GM23338 (cell line): ENCODE results near the gene SLC23A1. TPM values are rescaled to one million over a fixed set of nuclear protein-coding genes. Genes with fewer than 3 reads are reported as not detected.

ENCODE experiments used
- ATAC-seq: fragments of 200-7000 bp; cut with Tn5 transposase; 3 replicates; pipeline ENCODE4 v1.9.1; 2020
- DNase-seq: peaks from one replicate; pipeline ENCODE4 v3.0.0-alpha.2; 2015; ENCODE audit warnings: low spot score
- H2AFZ ChIP-seq: fragments of 200-600 bp; sonication (generic); 2 replicates; pipeline ENCODE4 v1.8.0; 2016; ENCODE audit warnings: antibody characterized with exemption, mild to moderate bottlenecking, moderate library complexity
- H3F3A ChIP-seq: fragments of 200-600 bp; sonication (generic); replicated peaks from 2 replicates; pipeline ENCODE4 v1.8.0; 2017; ENCODE audit warnings: antibody characterized with exemption, mixed run types, low read depth
- H3K27ac ChIP-seq: fragments of 200-600 bp; sonication (generic); 2 replicates; pipeline ENCODE4 v1.6.1; 2016; ENCODE audit warnings: low read depth
- H3K27me3 ChIP-seq: fragments of 200-600 bp; sonication (generic); 2 replicates; pipeline ENCODE4 v1.8.0; 2016; ENCODE audit warnings: mild to moderate bottlenecking, mixed run types, moderate library complexity; ENCODE audit not compliant: insufficient read depth
- H3K36me3 ChIP-seq: fragments of 200-600 bp; sonication (generic); 2 replicates; pipeline ENCODE4 v1.8.0; 2016; ENCODE audit warnings: mild to moderate bottlenecking; ENCODE audit not compliant: insufficient read depth
- H3K4me1 ChIP-seq: fragments of 200-600 bp; sonication (generic); 2 replicates; pipeline ENCODE4 v1.8.0; 2016; ENCODE audit warnings: mild to moderate bottlenecking, moderate library complexity; ENCODE audit not compliant: insufficient read depth
- H3K4me2 ChIP-seq: fragments of 200-600 bp; sonication (generic); 2 replicates; pipeline ENCODE4 v1.7.1; 2017; ENCODE audit warnings: mixed run types
- H3K4me3 ChIP-seq: fragments of 200-600 bp; sonication (generic); 2 replicates; pipeline ENCODE4 v1.6.1; 2016; ENCODE audit warnings: mixed run types
- H3K79me2 ChIP-seq: fragments of 200-600 bp; sonication (generic); replicated peaks from 2 replicates; pipeline ENCODE4 v1.8.0; 2017; ENCODE audit warnings: mild to moderate bottlenecking; ENCODE audit not compliant: insufficient read depth
- H3K9me2 ChIP-seq: fragments of 200-600 bp; sonication (generic); 2 replicates; pipeline ENCODE4 v1.8.0; 2017; ENCODE audit not compliant: insufficient read depth
- H4K20me1 ChIP-seq: fragments of 200-600 bp; sonication (generic); replicated peaks from 2 replicates; pipeline ENCODE4 v1.8.0; 2017; ENCODE audit warnings: mild to moderate bottlenecking; ENCODE audit not compliant: insufficient read depth
- H3K27ac Mint-ChIP-seq: 2 replicates; pipeline ENCODE4 v1.8.0; 2020; ENCODE audit warnings: inconsistent platforms, mild to moderate bottlenecking, moderate library complexity, mixed read lengths
- H3K27me3 Mint-ChIP-seq: 3 replicates; pipeline ENCODE4 v1.8.0; 2022; ENCODE audit warnings: low read depth, mild to moderate bottlenecking, moderate library complexity, mixed read lengths, inconsistent platforms; ENCODE audit not compliant: insufficient read depth, poor library complexity
- H3K36me3 Mint-ChIP-seq: 3 replicates; pipeline ENCODE4 v1.8.0; 2021; ENCODE audit warnings: low read depth, mild to moderate bottlenecking, inconsistent platforms, moderate library complexity, mixed read lengths
- H3K4me1 Mint-ChIP-seq: 3 replicates; pipeline ENCODE4 v1.8.0; 2020; ENCODE audit warnings: mild to moderate bottlenecking, inconsistent platforms, mixed read lengths
- H3K4me3 Mint-ChIP-seq: 3 replicates; pipeline ENCODE4 v1.8.0; 2021; ENCODE audit warnings: moderate library complexity, mild to moderate bottlenecking, inconsistent platforms, mixed read lengths
- H3K9me3 Mint-ChIP-seq: 3 replicates; pipeline ENCODE4 v1.8.0; 2020; ENCODE audit warnings: moderate library complexity, mild to moderate bottlenecking, inconsistent platforms, mixed read lengths
- CREB1 ChIP-seq: fragments of 250-450 bp; sonication (Bioruptor Pico); IDR thresholded peaks from 2 replicates; pipeline ENCODE4 v1.5.0; 2020; ENCODE audit warnings: low read depth, mild to moderate bottlenecking, moderate library complexity
- EZH2 ChIP-seq: fragments of 200-600 bp; sonication (generic); IDR thresholded peaks from one replicate; pipeline ENCODE4 v1.8.0; 2017; ENCODE audit warnings: antibody characterized with exemption, mild to moderate bottlenecking, low read depth; ENCODE audit not compliant: unreplicated experiment
- JUNB ChIP-seq: IDR thresholded peaks from one replicate; pipeline ENCODE4 v1.6.1; 2016; ENCODE audit warnings: antibody characterized with exemption; ENCODE audit not compliant: unreplicated experiment
- NANOG ChIP-seq: IDR thresholded peaks from 2 replicates; pipeline ENCODE4 v1.6.1; 2016; ENCODE audit warnings: antibody characterized with exemption, borderline replicate concordance
- STAT1 ChIP-seq: IDR thresholded peaks from one replicate; pipeline ENCODE4 v1.6.1; 2016; ENCODE audit warnings: antibody characterized with exemption; ENCODE audit not compliant: unreplicated experiment
- ZNF114 ChIP-seq: fragments of 250-450 bp; sonication (Bioruptor Pico); IDR thresholded peaks from 2 replicates; pipeline ENCODE4 v1.5.0; 2020; ENCODE audit warnings: mild to moderate bottlenecking, moderate library complexity
- ZNF331 ChIP-seq: fragments of 250-450 bp; sonication (Bioruptor Pico); IDR thresholded peaks from 2 replicates; pipeline ENCODE4 v1.5.0; 2020; ENCODE audit warnings: low read depth, mild to moderate bottlenecking, moderate library complexity
- polyA plus RNA-seq: library from polyadenylated mRNA; unstranded; fragments of >200 nt; fragmentation: Nextera tagmentation; extraction: Ambion mirVana; gene quantifications from 2 replicates; pipeline ENCODE4 v1.2.1, GENCODE V29; 2016
- total RNA-seq: library from RNA; depleted of rRNA; stranded (reverse); fragments of >200 nt; shearing (Covaris generic); gene quantifications from 2 replicates; pipeline ENCODE4 v1.2.3, GENCODE V29; 2014
- TF ChIP-seq, protein P1 (sequence below): IDR thresholded peaks from 2 replicates; pipeline ENCODE4 v1.6.1; 2016; ENCODE audit warnings: antibody characterized with exemption
- TF ChIP-seq, protein P2 (sequence below): IDR thresholded peaks from one replicate; pipeline ENCODE4 v1.6.1; 2018; ENCODE audit warnings: antibody characterized with exemption; ENCODE audit not compliant: unreplicated experiment
- TF ChIP-seq, protein P3 (sequence below): fragments of 250-450 bp; sonication (Bioruptor Pico); IDR thresholded peaks from 2 replicates; pipeline ENCODE4 v1.5.0; 2020; ENCODE audit warnings: mild to moderate bottlenecking, moderate library complexity

The SLC23A1 gene
- total and polyA plus RNA-seq, 2 experiments from 2014 or later: 0.29 TPM; not detected in 1

DNA sequence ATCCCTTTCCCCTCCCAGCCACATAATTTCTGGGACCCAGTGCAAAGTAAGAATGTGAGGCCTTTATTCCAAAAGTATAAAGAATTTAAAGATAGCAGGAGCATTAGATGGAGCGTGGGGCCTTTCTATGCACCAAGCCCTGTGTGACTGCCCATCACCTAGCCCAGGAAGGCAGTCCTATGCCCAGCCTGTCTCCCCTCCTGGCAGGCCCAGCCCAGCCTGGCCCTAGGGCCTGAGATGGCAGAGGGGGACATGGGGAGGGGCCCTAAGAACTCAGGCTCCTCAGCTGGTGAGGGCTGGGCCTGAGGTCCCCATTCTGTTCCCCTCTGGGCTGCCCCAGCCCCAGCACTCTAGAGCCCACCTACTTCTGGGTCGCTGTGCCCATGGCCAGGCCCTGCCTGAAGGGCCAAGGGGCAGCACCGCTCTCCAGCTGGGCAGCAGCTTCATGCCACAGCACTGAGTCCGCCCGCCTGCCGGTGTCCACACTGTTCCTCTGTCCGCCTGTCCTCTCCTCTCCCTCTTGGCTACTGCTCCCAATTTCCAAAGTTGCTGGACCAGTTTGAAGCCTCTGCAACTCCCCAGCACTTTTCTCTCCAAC, 995 bp upstream of the SLC23A1 start (continued):
- no peak for TF ChIP-seq ZNF331
- no peak for TF ChIP-seq EZH2
- TF ChIP-seq, protein P1, sequence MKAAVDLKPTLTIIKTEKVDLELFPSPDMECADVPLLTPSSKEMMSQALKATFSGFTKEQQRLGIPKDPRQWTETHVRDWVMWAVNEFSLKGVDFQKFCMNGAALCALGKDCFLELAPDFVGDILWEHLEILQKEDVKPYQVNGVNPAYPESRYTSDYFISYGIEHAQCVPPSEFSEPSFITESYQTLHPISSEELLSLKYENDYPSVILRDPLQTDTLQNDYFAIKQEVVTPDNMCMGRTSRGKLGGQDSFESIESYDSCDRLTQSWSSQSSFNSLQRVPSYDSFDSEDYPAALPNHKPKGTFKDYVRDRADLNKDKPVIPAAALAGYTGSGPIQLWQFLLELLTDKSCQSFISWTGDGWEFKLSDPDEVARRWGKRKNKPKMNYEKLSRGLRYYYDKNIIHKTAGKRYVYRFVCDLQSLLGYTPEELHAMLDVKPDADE: no peak
- no peak for TF ChIP-seq STAT1
- TF ChIP-seq, protein P2, sequence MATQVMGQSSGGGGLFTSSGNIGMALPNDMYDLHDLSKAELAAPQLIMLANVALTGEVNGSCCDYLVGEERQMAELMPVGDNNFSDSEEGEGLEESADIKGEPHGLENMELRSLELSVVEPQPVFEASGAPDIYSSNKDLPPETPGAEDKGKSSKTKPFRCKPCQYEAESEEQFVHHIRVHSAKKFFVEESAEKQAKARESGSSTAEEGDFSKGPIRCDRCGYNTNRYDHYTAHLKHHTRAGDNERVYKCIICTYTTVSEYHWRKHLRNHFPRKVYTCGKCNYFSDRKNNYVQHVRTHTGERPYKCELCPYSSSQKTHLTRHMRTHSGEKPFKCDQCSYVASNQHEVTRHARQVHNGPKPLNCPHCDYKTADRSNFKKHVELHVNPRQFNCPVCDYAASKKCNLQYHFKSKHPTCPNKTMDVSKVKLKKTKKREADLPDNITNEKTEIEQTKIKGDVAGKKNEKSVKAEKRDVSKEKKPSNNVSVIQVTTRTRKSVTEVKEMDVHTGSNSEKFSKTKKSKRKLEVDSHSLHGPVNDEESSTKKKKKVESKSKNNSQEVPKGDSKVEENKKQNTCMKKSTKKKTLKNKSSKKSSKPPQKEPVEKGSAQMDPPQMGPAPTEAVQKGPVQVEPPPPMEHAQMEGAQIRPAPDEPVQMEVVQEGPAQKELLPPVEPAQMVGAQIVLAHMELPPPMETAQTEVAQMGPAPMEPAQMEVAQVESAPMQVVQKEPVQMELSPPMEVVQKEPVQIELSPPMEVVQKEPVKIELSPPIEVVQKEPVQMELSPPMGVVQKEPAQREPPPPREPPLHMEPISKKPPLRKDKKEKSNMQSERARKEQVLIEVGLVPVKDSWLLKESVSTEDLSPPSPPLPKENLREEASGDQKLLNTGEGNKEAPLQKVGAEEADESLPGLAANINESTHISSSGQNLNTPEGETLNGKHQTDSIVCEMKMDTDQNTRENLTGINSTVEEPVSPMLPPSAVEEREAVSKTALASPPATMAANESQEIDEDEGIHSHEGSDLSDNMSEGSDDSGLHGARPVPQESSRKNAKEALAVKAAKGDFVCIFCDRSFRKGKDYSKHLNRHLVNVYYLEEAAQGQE: no peak
- TF ChIP-seq NANOG: no peak

DNA sequence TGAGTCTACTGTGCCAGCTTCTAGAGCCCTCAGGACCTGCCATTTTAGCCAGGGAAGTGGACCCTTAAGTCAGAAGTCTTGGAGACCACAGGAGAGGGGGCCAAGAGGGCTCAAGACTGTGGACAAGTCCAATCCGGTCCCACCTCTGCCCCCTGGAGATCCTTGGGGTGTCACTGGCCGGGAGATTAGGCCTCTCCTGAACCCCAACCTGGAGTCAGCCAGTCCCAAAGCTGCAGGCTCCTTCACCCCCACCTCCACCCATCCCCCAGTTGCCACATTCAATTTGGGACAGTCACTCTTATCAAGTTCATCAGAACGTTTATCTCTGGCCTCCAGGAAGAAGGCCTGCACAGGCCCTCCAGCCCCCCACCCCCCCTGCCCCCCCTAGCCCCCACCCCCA, 290 bp downstream of the SLC23A1 start:
- Histone ChIP-seq H2AFZ (no peak overlapping the region), H3K9me2 (no peaks in the 10 kb centered on the region), H3K27ac (no peak overlapping the region), H3K4me1 (peaks cover under 1% of the 10 kb centered on the region; the same call in 1 of the 2 replicates), H3F3A (no peaks in the 10 kb centered on the region; the same call in 1 of the 2 replicates), H3K4me3 (no peak overlapping the region), H3K4me2 (no peak overlapping the region), H3K27me3 (no peaks in the 10 kb centered on the region), H3K79me2 (no peaks in the 10 kb centered on the region), H3K36me3 (no peaks in the 10 kb centered on the region), H4K20me1 (no peaks in the 10 kb centered on the region; the same call in 1 of the 2 replicates)
- H3K9me3 Mint-ChIP-seq: no peaks in the 10 kb centered on the region
- peaks cover 14% of the 10 kb centered on the region for H3K4me1 Mint-ChIP-seq
- no peaks in the 10 kb centered on the region; the same call in 2 of the 3 replicates for H3K36me3 Mint-ChIP-seq
- H3K27ac Mint-ChIP-seq: no peak overlapping the region
- ATAC-seq (no peak), DNase-seq (no peak)
- H3K27me3 Mint-ChIP-seq: peaks cover 8% of the 10 kb centered on the region
- H3K4me3 Mint-ChIP-seq: no peak overlapping the region
- TF ChIP-seq ZNF114 (CRISPR knock-in tag): no peak
- TF ChIP-seq NANOG: no peak
- TF ChIP-seq JUNB: no peak
- TF ChIP-seq, protein P3, sequence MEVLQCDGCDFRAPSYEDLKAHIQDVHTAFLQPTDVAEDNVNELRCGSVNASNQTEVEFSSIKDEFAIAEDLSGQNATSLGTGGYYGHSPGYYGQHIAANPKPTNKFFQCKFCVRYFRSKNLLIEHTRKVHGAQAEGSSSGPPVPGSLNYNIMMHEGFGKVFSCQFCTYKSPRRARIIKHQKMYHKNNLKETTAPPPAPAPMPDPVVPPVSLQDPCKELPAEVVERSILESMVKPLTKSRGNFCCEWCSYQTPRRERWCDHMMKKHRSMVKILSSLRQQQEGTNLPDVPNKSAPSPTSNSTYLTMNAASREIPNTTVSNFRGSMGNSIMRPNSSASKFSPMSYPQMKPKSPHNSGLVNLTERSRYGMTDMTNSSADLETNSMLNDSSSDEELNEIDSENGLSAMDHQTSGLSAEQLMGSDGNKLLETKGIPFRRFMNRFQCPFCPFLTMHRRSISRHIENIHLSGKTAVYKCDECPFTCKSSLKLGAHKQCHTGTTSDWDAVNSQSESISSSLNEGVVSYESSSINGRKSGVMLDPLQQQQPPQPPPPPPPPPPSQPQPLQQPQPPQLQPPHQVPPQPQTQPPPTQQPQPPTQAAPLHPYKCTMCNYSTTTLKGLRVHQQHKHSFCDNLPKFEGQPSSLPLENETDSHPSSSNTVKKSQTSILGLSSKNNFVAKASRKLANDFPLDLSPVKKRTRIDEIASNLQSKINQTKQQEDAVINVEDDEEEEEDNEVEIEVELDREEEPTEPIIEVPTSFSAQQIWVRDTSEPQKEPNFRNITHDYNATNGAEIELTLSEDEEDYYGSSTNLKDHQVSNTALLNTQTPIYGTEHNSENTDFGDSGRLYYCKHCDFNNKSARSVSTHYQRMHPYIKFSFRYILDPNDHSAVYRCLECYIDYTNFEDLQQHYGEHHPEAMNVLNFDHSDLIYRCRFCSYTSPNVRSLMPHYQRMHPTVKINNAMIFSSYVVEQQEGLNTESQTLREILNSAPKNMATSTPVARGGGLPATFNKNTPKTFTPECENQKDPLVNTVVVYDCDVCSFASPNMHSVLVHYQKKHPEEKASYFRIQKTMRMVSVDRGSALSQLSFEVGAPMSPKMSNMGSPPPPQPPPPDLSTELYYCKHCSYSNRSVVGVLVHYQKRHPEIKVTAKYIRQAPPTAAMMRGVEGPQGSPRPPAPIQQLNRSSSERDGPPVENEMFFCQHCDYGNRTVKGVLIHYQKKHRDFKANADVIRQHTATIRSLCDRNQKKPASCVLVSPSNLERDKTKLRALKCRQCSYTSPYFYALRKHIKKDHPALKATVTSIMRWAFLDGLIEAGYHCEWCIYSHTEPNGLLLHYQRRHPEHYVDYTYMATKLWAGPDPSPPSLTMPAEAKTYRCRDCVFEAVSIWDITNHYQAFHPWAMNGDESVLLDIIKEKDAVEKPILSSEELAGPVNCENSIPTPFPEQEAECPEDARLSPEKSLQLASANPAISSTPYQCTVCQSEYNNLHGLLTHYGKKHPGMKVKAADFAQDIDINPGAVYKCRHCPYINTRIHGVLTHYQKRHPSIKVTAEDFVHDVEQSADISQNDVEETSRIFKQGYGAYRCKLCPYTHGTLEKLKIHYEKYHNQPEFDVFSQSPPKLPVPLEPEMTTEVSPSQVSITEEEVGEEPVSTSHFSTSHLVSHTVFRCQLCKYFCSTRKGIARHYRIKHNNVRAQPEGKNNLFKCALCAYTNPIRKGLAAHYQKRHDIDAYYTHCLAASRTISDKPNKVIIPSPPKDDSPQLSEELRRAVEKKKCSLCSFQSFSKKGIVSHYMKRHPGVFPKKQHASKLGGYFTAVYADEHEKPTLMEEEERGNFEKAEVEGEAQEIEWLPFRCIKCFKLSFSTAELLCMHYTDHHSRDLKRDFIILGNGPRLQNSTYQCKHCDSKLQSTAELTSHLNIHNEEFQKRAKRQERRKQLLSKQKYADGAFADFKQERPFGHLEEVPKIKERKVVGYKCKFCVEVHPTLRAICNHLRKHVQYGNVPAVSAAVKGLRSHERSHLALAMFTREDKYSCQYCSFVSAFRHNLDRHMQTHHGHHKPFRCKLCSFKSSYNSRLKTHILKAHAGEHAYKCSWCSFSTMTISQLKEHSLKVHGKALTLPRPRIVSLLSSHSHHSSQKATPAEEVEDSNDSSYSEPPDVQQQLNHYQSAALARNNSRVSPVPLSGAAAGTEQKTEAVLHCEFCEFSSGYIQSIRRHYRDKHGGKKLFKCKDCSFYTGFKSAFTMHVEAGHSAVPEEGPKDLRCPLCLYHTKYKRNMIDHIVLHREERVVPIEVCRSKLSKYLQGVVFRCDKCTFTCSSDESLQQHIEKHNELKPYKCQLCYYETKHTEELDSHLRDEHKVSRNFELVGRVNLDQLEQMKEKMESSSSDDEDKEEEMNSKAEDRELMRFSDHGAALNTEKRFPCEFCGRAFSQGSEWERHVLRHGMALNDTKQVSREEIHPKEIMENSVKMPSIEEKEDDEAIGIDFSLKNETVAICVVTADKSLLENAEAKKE: no peak
- no peak for TF ChIP-seq ZNF331
- TF ChIP-seq CREB1 (CRISPR knock-in tag): no peak
- TF ChIP-seq, protein P2: no peak
